OCI-LY3 (cell line): Measurements from ENCODE around the gene ZNF335.

Experiments used
- CTCF ChIP-seq: fragments of 200-600, 300-600 bp; sonication (generic); IDR thresholded peaks from 2 replicates; pipeline ENCODE4 v1.5.1; 2014; ENCODE audit warnings: antibody characterized with exemption, low read length, low read depth
- EZH2phosphoT487 ChIP-seq: fragments of 200-600 bp; shearing (Covaris generic); IDR thresholded peaks from 2 replicates; pipeline ENCODE4 v1.6.1; 2018; ENCODE audit warnings: antibody characterized with exemption, mixed run types, low read depth

GRCh38 chr20:45983279-45983743 lies 11.3 kb upstream of the ZNF335 start:
- TF ChIP-seq CTCF (no peak), EZH2phosphoT487 (no peak)
